Measurements from ENCODE around the gene USP7. TPM values are rescaled to one million over a fixed set of nuclear protein-coding genes. Genes with fewer than 3 reads are reported as not detected.
"Not testable (repeated sequence)": the region's sequence is repeated elsewhere in the genome, so short reads cannot be mapped to it uniquely, and the experiment has no call there.

USP7 gene
- polyA plus RNA-seq, 4 donors, result 31.6 to 97.1 (median 36.0) TPM

- Histone ChIP-seq H3K4me3 (ENCODE audit: low read depth in 1 of 3, low read length in 3 of 3) (no peak overlapping the region), H3K27ac (ENCODE audit: low read depth in 1 of 3, low read length in 2 of 3) (no peak overlapping the region), H3K9me3 (ENCODE audit: control insufficient read depth in 2 of 2, insufficient read depth in 1 of 2, low read depth in 1 of 2, low read length in 1 of 2) (no peaks in the 10 kb centered on the region), H3K4me1 (ENCODE audit: control insufficient read depth in 3 of 3, insufficient read depth in 2 of 3, low read depth in 1 of 3, low read length in 2 of 3) (peaks cover 0 to 9% (median 0%) of the 10 kb centered on the region in 3 donors), H3K36me3 (ENCODE audit: control insufficient read depth in 3 of 3, insufficient read depth in 2 of 3, low read depth in 1 of 3, low read length in 3 of 3) (peaks cover 0 to 5% (median 0%) of the 10 kb centered on the region in 3 donors), H3K27me3 (ENCODE audit: control insufficient read depth in 3 of 3, insufficient read depth in 3 of 3, low read length in 3 of 3) (no peaks in the 10 kb centered on the region)
- 54 to 82% (median 71%) methylated on average over 6 of the region's 6 CpGs for WGBS, 3 donors
- no peak for DNase-seq
- no peak for FAIRE-seq
These were observed 89.3 kb downstream of the USP7 start for GRCh38 chr16:8874388-8874787.

- not testable (repeated sequence) for H3K4me3 ChIP-seq (ENCODE audit: low read depth in 1 of 3, low read length in 3 of 3); H3K36me3 ChIP-seq (ENCODE audit: control insufficient read depth in 3 of 3, insufficient read depth in 2 of 3, low read depth in 1 of 3, low read length in 3 of 3); H3K27me3 ChIP-seq (ENCODE audit: control insufficient read depth in 3 of 3, insufficient read depth in 3 of 3, low read length in 3 of 3); H3K9me3 ChIP-seq (ENCODE audit: control insufficient read depth in 2 of 2, insufficient read depth in 1 of 2, low read depth in 1 of 2, low read length in 1 of 2); H3K4me1 ChIP-seq (ENCODE audit: control insufficient read depth in 3 of 3, insufficient read depth in 2 of 3, low read depth in 1 of 3, low read length in 2 of 3); H3K27ac ChIP-seq (ENCODE audit: low read depth in 1 of 3, low read length in 2 of 3); FAIRE-seq; DNase-seq
- 93 to 94% (median 93%) methylated on average over 7 of the region's 7 CpGs for WGBS, 3 donors
These were observed 89.9 kb downstream of the USP7 start for GRCh38 chr16:8873866-8874195.

DNA sequence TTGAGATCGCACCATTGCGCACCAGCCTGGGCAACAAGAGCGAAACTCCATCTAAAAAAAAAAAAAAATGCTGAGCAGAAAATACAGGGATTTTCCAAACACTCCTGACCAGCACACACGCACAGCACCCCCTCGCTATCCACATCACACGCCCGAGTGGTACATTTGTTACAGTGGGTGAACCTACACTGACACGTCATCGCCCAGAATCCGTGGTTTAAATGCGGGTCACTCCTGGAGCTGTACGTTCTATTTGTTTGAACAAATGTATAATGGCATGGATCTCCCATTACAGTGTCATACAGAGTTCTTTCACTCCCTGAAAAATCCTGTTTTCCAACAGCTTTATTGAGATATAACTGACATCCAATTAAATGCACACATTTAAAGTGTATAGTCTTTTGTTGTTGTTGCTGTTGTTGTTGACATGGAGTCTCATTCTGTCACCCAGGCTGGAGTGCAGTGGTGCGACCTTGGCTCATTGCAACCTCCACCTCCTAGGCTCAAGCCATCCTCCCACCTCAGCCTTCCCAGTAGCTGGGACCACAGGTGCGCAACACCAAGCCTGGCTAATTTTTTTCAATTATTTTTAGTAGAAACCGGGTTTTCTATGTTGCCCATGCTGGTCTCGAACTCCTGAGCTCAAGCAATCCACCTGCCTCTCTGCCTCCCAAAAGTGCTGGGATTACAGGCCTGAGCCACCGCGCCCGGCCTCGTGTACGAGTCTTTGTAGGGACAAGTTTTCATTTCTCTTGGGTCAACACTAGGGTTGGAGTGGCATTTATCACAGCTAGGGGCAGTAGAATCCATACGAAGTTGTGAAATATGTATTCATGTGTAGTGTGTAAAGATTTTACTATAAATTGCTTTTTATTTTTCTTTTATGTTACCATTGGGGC, 90.5 kb downstream of the USP7 start:
- Histone ChIP-seq H3K36me3 (ENCODE audit: control insufficient read depth in 3 of 3, insufficient read depth in 2 of 3, low read depth in 1 of 3, low read length in 3 of 3) (peaks cover 0 to 5% (median 0%) of the 10 kb centered on the region in 3 donors), H3K27me3 (ENCODE audit: control insufficient read depth in 3 of 3, insufficient read depth in 3 of 3, low read length in 3 of 3) (no peaks in the 10 kb centered on the region), H3K4me3 (ENCODE audit: low read depth in 1 of 3, low read length in 3 of 3) (no peak overlapping the region), H3K4me1 (ENCODE audit: control insufficient read depth in 3 of 3, insufficient read depth in 2 of 3, low read depth in 1 of 3, low read length in 2 of 3) (peaks cover 0 to 2% (median 0%) of the 10 kb centered on the region in 3 donors), H3K9me3 (ENCODE audit: control insufficient read depth in 2 of 2, insufficient read depth in 1 of 2, low read depth in 1 of 2, low read length in 1 of 2) (no peaks in the 10 kb centered on the region), H3K27ac (ENCODE audit: low read depth in 1 of 3, low read length in 2 of 3) (no peak overlapping the region)
- FAIRE-seq (no peak), DNase-seq (no peak)
- WGBS, 3 donors, result 84 to 88% (median 87%) methylated on average over 22 of the region's 22 CpGs

DNA sequence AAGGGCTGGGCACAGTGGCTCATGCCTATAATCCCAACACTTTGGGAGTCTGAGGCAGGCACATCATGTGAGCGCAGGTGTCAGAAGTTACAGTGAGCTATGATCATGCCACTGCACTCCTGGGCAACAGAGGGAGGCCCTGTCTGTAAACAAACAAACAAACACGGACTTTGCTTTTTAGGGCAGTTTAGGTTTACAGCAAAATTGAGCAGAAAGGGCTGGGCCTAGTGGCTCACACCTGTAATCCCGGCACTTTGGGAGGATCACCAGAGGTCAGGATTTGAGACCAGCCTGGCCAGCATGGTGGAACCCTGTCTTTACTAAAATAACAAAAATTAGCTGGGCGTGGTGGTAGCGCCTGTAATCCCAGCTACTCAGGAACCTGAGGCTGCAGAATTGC, 91.6 kb downstream of the USP7 start:
- Histone ChIP-seq H3K4me1 (ENCODE audit: control insufficient read depth in 3 of 3, insufficient read depth in 2 of 3, low read depth in 1 of 3, low read length in 2 of 3) (peaks cover 0 to 5% (median under 1%) of the 10 kb centered on the region in 3 donors), H3K27me3 (ENCODE audit: control insufficient read depth in 3 of 3, insufficient read depth in 3 of 3, low read length in 3 of 3) (no peaks in the 10 kb centered on the region), H3K4me3 (ENCODE audit: low read depth in 1 of 3, low read length in 3 of 3) (no peak overlapping the region), H3K27ac (ENCODE audit: low read depth in 1 of 3, low read length in 2 of 3) (no peak overlapping the region), H3K36me3 (ENCODE audit: control insufficient read depth in 3 of 3, insufficient read depth in 2 of 3, low read depth in 1 of 3, low read length in 3 of 3) (peaks cover 0 to 3% (median 0%) of the 10 kb centered on the region in 3 donors), H3K9me3 (ENCODE audit: control insufficient read depth in 2 of 2, insufficient read depth in 1 of 2, low read depth in 1 of 2, low read length in 1 of 2) (no peaks in the 10 kb centered on the region)
- whole genome bisulfite sequencing, 3 donors, result 73 to 86% (median 74%) methylated on average over 5 of the region's 5 CpGs
- FAIRE-seq, result no peak
- DNase-seq, result no peak

DNA sequence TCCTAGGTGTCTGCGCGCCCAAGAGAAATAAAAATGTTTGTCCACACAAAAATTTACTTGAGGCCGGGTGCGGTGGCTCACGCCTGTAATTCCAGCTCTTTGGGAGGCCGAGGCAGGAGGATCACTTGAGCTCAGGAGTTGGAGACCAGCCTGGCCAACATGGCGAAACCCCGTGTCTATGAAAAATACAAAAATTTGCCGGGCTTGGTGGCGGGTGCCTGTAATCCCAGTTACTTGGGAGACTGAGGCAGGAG, 93.8 kb downstream of the USP7 start:
- peaks cover 5 to 23% (median 8%) of the 10 kb centered on the region in 3 donors for H3K4me1 ChIP-seq (ENCODE audit: control insufficient read depth in 3 of 3, insufficient read depth in 2 of 3, low read depth in 1 of 3, low read length in 2 of 3)
- not testable (repeated sequence) for H3K9me3 ChIP-seq (ENCODE audit: control insufficient read depth in 2 of 2, insufficient read depth in 1 of 2, low read depth in 1 of 2, low read length in 1 of 2); FAIRE-seq; DNase-seq; H3K4me3 ChIP-seq (ENCODE audit: low read depth in 1 of 3, low read length in 3 of 3); H3K27ac ChIP-seq (ENCODE audit: low read depth in 1 of 3, low read length in 2 of 3); H3K27me3 ChIP-seq (ENCODE audit: control insufficient read depth in 3 of 3, insufficient read depth in 3 of 3, low read length in 3 of 3); H3K36me3 ChIP-seq (ENCODE audit: control insufficient read depth in 3 of 3, insufficient read depth in 2 of 3, low read depth in 1 of 3, low read length in 3 of 3)
- WGBS, 3 donors, result 93 to 97% (median 96%) methylated on average over 10 of the region's 10 CpGs

DNA sequence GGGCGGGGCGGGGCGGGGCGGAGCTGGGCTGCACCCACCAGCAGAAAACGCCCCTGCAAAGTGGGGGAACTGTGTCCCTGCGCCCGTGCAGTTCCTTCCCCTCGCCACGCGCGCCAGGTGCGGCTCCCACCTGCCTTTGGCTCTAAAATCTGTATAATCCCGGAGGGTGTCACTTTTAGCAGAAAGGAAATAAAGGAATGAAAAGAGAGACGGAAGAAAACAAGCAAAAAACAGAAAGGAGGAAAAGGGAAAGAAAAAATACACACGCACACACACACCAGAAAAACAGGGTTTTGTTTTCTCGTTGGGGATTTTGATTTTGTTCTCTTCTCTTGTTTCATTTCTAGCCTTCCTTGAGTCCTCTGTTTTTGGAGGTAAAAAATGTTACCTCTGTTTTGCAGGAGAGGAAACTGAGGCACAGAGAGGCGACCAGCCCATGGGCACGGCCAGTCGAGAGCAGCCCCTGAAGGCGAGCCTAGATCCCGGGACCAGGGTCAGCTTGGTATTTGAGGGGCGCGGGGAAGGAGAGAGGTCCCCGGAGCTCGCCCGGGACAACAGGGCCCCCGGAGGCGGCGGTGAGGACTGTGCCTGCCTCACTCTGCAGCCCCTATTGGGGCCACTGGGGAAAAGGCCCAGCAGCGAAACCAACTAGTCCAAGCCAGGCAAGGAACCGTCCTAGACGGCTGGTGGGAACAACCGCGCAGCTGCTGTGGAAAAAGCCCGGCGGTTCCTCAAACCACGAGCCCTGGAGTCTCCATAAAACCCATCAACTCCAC, 94.3 kb downstream of the USP7 start:
- 26 to 38% (median 28%) methylated on average over 32 to 37 of the region's 37 CpGs for WGBS, 3 donors
- Histone ChIP-seq H3K36me3 (ENCODE audit: control insufficient read depth in 3 of 3, insufficient read depth in 2 of 3, low read depth in 1 of 3, low read length in 3 of 3) (peaks cover 0 to 4% (median 0%) of the 10 kb centered on the region in 3 donors), H3K4me3 (ENCODE audit: low read depth in 1 of 3, low read length in 3 of 3) (peak overlapping the region in 2 of 3 donors; percentile 48 to 72), H3K27ac (ENCODE audit: low read depth in 1 of 3, low read length in 2 of 3) (peak overlapping the region in 2 of 3 donors; percentile 55 to 69), H3K9me3 (ENCODE audit: control insufficient read depth in 2 of 2, insufficient read depth in 1 of 2, low read depth in 1 of 2, low read length in 1 of 2) (no peaks in the 10 kb centered on the region), H3K4me1 (ENCODE audit: control insufficient read depth in 3 of 3, insufficient read depth in 2 of 3, low read depth in 1 of 3, low read length in 2 of 3) (peaks cover 5 to 28% (median 8%) of the 10 kb centered on the region in 3 donors), H3K27me3 (ENCODE audit: control insufficient read depth in 3 of 3, insufficient read depth in 3 of 3, low read length in 3 of 3) (no peaks in the 10 kb centered on the region)
- FAIRE-seq (no peak), DNase-seq (peak in 1 of 2 donors; percentile 47)

DNA sequence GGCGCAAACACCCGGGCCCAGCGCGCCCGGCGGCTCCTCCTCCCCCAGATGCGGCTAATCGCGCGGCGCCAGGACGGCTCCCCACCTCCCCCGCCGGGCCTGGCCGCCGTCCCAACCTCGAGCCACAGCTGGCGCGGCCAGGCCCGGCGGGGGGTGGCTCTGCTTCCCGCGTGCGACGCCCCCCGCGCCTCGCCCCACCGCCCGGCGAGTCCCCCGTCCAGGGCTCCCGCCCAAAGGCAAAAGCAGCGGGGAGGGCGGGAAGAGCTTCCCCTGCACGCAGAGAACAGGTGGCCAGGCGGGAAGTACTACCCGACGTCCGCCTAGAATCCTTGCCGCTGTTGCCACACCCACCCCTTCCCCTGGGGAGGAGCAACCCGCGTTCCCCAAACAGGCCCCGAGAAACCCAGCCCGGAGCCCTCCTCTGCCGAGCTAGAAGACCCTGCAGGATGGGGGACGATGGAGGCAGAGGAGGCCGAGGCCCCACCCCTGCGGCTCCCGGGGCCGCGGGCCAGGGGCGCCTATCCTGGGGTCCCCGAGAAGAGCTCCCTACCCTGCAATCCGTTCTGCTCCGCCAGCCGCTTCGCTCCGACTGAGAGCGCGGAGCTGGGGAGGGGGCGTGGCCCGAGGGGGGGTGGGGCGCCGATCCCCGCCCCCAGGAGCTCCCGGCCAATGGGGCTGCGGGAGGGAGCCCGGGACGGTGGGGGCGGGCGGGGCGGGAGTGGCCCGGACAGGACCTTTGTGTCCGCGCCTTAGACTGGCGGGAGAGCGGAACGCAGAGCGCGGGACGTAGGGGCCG, 95.1 kb downstream of the USP7 start, which contains the start of gene CARHSP1:
TSS of gene CARHSP1 (minus strand) at position 591 of the 796 bp plus-strand sequence. CDS start 9,678 bp downstream, outside the sequence.
- DNase-seq, result peak; percentile 94
- no peaks in the 10 kb centered on the region for H3K9me3 ChIP-seq (ENCODE audit: control insufficient read depth in 2 of 2, insufficient read depth in 1 of 2, low read depth in 1 of 2, low read length in 1 of 2)
- H3K36me3 ChIP-seq (ENCODE audit: control insufficient read depth in 3 of 3, insufficient read depth in 2 of 3, low read depth in 1 of 3, low read length in 3 of 3), result peaks cover 0 to 10% (median 0%) of the 10 kb centered on the region in 3 donors
- peaks cover 5 to 36% (median 8%) of the 10 kb centered on the region in 3 donors for H3K4me1 ChIP-seq (ENCODE audit: control insufficient read depth in 3 of 3, insufficient read depth in 2 of 3, low read depth in 1 of 3, low read length in 2 of 3)
- peak within 1 kb of the TSS; percentile 72 to 95 (median 76) for H3K4me3 ChIP-seq (ENCODE audit: low read depth in 1 of 3, low read length in 3 of 3)
- WGBS, 3 donors, result 0 to 1% (median 1%) methylated on average over 47 to 83 of the region's 83 CpGs
- FAIRE-seq, result no peak
- H3K27me3 ChIP-seq (ENCODE audit: control insufficient read depth in 3 of 3, insufficient read depth in 3 of 3, low read length in 3 of 3), result no peaks in the 10 kb centered on the region
- peak within 1 kb of the TSS; percentile 92 to 97 (median 94) for H3K27ac ChIP-seq (ENCODE audit: low read depth in 1 of 3, low read length in 2 of 3)

DNA sequence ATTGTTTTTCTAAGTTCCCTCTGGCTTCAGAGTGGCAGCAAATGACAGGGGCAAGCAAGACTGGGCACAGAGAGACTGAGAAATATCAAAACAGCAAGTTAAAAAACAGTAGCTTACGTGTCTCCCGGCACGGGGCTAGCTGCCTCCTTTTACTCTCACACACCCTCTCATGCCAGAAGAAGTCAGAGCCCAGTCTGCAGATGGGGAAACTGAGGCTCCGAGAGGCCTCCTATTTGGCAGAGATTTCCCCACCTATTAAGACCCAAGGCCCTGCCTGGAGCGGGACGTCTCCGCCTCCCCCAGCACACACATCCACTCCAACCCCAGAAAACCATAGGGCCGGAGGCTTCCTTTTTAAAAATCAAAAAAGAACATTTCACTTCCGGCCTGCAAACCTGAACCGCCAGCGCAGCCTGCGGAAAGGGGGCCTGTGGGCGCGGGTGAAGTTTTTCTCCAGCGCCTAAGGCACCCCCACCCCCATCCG, 95.7 kb downstream of the USP7 start:
- WGBS, 3 donors, result 0 to 1% (median 0%) methylated on average over 16 of the region's 16 CpGs
- Histone ChIP-seq H3K4me1 (ENCODE audit: control insufficient read depth in 3 of 3, insufficient read depth in 2 of 3, low read depth in 1 of 3, low read length in 2 of 3) (peaks cover 5 to 42% (median 13%) of the 10 kb centered on the region in 3 donors), H3K36me3 (ENCODE audit: control insufficient read depth in 3 of 3, insufficient read depth in 2 of 3, low read depth in 1 of 3, low read length in 3 of 3) (peaks cover 0 to 15% (median 0%) of the 10 kb centered on the region in 3 donors), H3K27me3 (ENCODE audit: control insufficient read depth in 3 of 3, insufficient read depth in 3 of 3, low read length in 3 of 3) (no peaks in the 10 kb centered on the region), H3K4me3 (ENCODE audit: low read depth in 1 of 3, low read length in 3 of 3) (peak overlapping the region; percentile 72 to 95 (median 76)), H3K27ac (ENCODE audit: low read depth in 1 of 3, low read length in 2 of 3) (peak overlapping the region; percentile 7 to 94 (median 76)), H3K9me3 (ENCODE audit: control insufficient read depth in 2 of 2, insufficient read depth in 1 of 2, low read depth in 1 of 2, low read length in 1 of 2) (no peaks in the 10 kb centered on the region)
- DNase-seq (no peak), FAIRE-seq (no peak)

Data from small intestine (tissue), 7 donors.